Suppressor macrophage (primary cell): ENCODE data around the gene TBXA2R.
"Not testable (repeated sequence)": the region's sequence is repeated elsewhere in the genome, so short reads cannot be mapped to it uniquely, and the experiment has no call there.

Experiments
- DNase-seq, 4 experiments: peaks; one replicate each; pipeline ENCODE4 v3.0.0-alpha.2; 2020 to 2022

Gene TBXA2R

DNA sequence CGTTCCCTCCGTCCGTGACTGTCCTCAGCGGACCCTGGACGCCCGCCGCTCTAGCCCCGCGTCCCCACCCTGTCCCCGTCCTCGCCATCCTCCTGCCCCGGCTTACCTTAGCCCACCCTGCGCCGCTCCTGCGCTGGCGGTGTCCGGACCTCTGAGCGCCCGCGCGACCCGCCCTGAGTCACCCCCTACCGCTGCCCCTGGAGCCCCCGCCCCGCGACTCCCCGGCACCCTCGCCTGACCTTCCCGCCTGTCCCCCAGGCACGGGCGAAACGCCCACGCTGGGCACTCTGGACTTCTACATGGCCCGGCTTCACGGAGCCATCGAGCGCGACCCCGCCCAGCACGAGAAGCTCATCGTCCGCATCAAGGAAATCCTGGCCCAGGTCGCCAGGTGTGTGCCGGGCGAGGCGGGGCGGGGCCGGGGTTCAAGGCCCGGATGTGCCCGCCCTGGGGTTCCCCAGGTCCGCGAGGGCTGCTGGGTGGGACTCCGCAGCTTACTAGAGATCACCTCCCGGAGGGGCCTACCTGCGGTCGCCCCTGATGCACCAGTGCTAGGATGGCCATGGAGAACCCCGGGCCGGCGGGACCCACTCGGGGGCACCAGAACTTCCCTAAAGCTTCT, 28.8 kb downstream of the TBXA2R start:
- DNase-seq: no peak

DNA sequence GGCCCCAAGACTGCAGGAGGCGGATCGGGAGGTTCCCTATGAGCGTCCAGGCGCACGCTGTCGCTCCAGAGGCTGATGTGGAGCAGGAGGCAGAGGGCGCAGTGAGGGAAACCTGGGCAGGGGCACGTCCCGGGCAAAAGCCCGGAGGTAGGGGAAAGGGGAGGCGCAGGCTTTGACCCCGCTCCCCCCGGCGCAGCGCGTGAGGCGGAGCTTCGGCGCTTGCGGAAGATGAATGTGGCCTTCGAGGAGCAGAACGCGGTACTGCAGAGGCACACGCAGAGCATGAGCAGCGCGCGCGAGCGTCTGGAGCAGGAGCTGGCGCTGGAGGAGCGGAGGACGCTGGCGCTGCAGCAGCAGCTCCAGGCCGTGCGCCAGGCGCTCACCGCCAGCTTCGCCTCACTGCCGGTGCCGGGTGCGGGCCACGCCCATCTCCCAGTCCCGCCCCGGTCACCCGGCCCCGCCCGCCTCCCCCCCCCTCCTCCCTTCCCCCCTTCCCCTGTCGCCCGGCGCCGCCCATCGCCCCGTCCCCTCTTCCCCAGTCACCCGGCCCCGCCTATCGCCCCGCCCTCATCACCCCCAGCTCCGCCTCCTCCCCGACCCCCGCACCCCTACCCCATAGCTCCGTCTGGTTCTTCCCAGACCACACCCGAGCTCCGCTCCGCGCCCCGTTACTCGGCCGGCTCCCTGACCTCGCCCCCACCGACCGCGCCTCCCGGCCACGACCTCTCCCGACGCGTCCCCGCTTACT, 29.8 kb downstream of the TBXA2R start:
- peak; percentile 42 to 69 (median 60) for DNase-seq

DNA sequence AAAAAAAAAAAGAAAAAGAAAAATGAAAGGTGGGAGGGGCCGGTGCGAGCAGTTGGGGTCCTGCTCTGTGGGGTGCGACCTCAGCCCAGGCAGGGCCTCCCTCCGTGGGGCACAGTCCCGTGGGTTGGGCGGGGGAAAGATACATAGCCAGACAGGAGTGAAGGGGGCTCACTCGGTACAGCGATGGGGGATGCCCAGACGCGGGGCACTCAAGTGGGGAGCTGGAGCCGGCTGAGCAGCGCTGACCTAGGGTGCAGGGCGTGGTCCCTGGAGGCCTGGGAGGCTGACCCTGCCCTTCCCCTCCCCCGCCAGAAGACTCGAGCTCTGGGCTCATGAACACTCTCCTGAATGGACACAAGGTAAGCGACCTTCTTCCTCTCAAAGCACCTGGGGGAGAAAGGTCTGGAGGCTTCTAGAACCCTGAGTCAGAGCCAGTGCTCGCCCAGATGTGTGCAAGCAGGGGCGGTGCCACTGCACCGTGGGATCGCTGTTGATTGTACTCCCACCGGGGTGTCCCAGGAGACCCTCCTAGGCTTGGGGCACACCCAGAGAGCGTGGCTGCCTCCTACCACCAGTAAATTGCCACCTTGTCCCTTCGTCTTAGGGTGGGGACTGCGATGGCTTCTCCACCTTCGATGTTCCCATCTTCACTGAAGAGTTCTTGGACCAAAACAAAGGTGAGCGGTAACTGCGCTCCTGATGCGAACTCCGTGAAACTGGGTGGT, 30.6 kb downstream of the TBXA2R start:
- DNase-seq: peak in 1 of 4 experiments; percentile 8

DNA sequence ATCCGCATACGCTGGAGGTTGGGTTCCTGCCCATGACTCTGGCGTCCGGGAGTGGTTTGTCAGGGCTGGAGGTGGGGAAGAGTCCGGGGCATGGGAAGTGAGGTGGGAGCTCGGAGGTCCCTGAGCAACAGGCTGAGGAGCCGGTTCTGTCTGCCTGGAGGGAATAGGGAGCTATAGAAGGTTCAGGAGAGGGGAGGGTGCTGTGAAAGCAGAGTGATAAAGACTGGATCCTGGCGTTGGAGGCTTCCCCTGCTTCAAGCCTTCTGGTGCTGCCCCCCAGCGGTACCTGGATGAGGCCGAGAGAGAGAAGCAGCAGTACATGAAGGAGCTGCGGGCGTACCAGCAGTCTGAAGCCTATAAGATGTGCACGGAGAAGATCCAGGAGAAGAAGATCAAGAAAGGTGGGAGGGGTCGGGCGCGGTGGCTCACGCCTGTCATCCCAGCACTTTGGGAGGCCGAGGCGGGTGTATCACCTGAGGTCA, 31.4 kb downstream of the TBXA2R start:
- DNase-seq: peak in 2 of 4 experiments; percentile 34 to 41

DNA sequence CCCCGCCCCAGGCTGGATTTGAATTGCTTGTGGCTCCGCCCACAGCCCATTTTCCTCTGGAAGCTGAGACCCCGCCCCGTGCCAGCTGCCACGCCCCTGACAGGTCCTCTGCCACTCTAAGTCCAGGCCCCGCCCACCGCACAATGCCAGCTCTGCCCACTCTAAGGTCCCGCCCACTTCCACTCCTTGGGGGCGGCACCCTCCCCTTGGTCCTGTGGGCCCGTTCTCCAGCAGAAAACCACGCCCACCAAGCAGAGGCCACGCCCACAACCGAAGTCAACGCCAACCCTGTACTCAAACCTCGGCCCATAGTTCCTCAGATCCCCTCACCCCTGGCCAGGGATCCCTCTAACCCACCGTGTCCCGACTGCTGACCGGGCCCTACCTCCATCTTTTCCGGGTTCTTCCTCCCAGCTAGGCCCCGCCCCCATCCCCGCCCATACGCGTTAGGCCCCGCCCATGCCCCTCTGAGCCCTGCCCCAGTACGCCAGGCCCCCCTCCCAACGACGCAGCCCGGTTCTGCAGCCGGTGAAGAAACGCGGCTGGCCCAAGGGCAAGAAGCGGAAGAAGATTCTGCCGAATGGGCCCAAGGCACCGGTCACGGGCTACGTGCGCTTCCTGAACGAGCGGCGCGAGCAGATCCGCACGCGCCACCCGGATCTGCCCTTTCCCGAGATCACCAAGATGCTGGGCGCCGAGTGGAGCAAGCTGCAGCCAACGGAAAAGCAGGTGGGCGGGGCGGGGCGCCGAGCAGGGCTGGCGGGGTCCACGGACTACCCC, 32.6 kb downstream of the TBXA2R start:
- DNase-seq: peak; percentile 99 to 100 (median 100)

DNA sequence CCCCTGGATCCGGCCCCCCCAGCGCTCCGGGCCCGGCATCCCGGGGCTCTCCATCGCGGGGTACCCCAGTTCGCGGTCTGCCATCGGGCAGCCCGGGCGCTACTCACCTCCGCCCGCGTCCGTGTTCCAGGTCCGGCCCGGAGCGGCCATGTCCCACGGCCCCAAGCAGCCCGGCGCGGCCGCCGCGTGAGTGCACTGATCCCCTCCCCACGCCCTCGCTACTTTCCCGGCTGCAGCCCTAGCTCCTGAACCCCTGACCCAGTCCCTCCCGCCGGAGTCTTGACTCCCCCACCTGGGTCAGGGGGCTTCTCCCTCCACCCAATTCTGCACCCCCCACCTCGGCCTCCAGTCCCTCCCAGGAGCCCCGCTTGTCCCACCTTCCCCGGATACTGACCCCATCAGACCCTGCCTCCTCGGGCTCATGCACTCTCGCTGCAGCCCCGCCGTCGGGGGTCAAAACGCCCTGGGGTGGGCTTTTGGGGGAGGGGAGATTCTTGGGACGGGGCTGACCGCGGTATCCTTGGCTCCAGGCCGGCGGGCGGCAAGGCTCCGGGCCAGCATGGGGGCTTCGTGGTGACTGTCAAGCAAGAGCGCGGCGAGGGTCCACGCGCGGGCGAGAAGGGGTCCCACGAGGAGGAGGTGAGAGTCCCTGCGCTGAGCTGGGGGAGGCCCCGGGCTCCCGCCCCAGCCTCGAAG, 33.4 kb downstream of the TBXA2R start:
- DNase-seq: peak; percentile 40 to 70 (median 46)

DNA sequence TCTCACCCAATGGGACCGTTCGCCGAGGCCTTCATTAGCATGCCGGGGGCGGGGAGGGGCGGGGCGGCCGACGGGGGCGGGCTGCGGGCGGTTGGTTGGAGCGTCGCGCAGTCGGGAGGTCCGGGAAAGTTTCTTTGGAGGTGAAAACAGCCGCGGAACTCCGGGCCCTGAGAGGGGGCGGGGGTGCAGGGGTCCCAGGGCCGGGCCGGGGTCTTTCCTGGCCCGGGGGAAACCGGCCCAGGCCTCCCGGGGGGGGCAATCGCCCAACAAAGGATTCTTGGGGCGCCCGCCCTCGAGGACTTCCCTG, 33.9 kb downstream of the TBXA2R start, which contains the start of gene HMG20B:
HMG20B (plus strand) TSS at position 90 of the 307 bp plus-strand sequence. CDS start 366 bp downstream, outside the sequence.
- DNase-seq: no peak

DNA sequence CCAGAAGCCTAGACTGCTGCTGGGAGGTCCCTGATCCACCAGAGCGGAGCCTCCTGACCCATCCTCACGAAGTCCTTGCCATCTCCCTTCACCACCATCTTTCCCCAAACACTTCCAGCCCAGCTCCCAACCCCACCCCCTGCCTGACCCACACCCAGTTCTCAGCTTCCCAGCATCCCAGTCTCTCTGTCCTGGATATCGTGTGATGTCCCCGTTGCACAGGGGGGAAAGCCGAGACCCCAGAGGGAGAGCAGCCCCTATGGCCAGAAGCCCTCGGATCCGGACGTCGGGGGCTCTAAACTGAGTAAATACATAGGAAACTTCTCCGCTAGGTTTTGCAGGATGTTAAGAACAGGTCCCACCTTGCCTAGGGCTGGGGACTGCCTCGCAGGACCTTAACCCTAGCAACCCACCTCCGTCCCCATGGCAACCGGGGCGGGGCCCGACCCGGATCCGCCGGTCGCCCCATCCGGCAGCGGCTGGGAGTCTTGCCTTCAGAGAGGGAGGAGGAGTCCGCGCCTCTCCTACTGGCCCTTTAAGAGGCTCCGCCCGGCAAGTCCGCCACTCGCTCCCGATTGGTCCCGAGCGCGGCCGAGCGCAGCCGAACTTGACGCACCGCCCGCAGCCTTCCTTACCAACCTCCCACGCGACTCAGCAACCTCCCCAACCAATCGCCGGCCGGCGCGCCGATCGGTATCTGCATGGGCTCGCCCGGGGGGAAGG, 34.4 kb downstream of the TBXA2R start:
- DNase-seq: peak; percentile 100

DNA sequence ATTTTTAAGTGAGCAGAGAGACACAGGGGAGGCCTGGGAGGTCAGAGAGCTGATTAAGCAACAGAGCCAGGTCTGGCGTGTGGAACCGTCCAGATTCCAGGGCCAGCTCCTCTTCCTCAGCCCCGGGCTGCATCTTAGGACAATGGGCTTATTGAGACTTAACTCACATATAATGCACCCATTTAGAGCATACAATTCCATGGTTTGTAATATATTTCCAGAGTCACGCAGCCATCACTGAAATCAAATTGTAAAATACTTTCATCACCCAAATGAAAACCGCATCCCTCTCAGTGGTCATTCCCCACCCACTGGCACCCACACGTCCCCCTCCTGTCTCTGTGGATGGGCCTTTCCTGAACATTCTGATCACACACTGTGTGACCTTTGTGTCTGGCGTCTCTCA, 36.1 kb downstream of the TBXA2R start:
- DNase-seq: peak; percentile 47 to 70 (median 57)

DNA sequence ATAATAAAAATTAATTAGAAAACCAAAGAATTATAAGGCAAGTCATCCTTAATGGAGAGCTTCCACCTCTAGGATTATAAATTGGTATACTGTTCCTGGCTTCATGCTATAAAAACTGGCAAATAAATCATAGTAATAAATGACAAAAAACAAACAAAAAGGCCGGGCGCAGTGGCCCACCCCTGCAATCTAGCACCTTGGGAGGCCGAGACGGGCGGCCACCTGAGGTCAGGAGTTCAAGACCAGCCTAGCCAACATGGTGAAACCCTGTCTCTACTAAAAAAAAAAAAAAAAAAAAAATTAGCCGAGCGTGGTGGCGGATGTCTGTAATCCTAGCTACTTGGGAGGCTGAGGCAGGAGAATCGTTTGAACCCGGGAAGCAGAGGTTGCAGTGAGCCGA, 36.6 kb downstream of the TBXA2R start:
- DNase-seq: not testable (repeated sequence)

DNA sequence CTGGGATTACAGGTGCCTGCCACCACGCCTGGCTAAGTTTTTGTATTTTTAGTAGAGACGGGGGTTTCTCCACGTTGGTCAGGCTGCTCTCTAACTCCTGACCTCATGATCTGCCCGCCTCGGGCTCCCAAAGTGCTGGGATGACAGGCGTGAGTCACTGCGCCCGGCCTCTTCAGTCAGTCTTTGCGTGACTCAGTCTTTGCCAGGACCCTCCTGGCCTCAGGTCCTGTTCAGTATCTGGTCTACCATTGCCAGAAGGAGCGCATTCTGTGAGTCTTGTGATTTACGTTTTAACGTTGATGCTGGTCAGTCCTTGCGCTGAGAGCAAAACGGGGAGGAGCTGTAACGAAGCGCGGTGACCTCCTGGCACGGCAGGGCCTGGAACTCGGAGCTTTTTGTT, 41.5 kb downstream of the TBXA2R start:
- no peak for DNase-seq

DNA sequence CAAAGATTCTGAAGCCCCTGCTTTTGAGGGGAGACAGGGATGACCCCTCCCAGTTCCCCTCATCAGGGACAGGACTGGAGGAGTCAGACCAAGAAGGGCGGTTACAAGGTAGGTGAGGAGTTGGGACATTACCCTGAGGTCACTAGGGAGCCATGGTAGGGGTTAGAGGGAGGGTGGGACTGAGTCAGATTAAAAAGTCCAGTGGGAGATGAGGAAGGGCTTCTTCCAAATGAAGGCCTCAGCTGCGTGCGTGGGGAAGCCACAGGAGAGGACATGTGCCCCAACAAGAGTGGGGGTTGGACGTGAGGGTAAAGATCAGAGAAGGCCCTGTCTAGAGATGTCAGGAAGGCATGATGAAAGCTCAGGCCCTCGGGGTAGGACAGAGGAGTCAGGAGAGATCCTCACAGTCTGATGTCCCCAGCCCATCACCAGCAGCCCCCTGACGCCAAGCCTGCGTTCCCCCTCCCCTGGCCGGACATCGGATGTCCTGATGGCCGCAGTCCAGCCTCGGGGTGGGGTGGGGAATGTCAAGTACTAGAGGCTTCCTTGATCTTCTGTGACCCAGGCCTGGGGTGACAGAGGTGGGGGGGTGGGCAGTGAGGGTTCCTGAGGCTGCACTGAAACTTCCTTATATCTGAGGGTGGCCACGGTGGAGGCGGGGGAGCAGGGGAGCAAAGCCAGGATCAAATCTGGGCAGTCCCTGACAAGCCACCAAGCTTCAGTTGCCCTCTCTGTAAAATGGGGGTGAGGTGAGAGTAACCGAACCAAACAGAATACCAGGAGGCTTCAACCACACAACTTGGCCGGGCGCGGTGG, 42.8 kb downstream of the TBXA2R start:
- peak in 3 of 4 experiments; percentile 73 to 74 (median 74) for DNase-seq

DNA sequence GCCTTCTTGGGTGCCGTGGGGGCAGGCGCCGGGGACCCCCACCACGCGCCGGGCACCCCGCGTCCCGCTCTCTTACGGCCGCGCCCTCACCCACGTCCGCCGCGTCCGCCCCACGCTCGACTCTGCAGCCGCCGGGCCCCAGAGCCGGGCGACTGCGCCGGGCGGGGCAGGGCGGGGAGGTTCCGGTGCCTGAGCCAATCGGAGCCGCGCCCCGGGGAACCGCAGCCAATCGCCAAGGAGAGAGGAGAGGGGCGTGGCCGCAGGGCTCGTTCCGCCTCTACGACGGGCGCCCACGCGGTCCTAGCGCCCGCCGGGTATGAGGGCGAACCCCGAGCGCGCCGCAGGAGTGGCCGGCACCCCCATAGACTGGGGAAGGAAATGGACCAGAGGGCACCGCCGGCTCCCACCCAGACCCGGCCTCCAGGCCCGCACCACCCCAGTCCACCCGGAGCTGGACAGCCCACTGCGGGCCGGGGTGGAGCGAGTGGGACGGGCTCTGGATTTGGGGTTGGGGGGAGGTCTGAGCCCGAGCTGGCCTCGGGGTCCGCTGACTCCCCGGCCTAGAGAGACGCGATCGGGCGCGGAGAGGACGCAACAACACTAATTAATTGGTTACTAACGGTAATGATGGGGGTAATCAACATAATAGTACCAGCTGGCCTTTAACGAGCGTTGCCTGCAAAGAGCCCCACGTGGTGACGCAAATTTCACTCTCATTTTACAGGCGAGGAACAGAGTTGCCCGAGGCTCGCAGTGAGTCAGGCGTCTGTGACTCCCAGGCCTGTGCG, 49.0 kb downstream of the TBXA2R start, which contains the start of gene MFSD12:
MFSD12 (minus strand) TSS at position 126 of the 788 bp plus-strand sequence. CDS start 183 bp downstream, outside the sequence.
- peak; percentile 98 to 100 (median 98) for DNase-seq

DNA sequence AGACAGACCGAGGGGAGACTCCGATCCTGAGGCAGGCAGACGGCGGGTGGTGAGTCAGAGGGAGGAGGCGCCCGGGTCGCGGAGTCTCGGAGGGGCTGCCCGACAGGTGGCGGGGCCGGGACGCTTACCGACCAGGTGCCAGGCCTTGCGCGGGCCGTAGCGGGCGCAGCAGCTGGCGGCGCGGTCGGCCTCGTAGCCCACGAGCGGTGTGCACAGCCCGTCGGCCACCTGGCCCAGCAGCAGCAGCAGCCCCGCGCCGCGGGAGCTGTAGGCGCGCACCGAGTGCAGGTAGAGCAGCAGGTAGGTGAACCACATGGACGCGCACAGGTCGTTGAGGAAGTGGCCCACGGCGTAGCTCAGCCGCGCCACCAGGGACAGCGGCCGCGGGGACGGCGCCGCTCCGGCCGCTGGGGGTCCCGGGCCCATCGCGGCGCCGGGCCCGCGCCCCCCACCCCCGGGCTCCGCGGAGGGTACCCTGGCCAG, 49.7 kb downstream of the TBXA2R start:
- peak in 3 of 4 experiments; percentile 41 to 59 (median 59) for DNase-seq

DNA sequence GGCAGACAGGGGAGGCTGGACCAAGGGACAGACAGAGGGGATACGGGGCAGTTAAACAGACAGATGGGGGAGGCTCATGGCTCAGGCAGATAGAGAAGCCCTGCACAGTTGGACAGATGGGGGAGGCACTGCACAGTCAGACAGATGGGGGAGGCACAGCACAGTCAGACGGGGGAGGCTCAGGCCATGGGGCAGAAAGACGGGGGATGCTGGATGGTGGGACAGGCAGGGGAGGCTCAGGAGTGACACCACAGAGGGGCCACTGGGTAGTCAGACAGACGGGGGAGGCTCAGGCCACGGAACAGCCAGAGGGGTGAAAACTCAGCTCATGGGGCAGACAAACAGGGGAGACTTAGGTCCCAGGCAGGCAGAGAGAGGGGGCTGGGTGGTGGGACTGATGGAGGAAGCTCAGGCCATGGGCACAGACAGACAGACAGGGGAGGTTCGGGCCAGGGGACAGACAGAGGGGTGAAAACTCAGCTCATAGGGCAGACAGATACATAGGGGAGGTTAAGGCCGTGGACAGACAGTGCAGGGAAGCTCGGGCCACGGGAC, 50.2 kb downstream of the TBXA2R start:
- peak in 1 of 4 experiments; percentile 44 for DNase-seq

DNA sequence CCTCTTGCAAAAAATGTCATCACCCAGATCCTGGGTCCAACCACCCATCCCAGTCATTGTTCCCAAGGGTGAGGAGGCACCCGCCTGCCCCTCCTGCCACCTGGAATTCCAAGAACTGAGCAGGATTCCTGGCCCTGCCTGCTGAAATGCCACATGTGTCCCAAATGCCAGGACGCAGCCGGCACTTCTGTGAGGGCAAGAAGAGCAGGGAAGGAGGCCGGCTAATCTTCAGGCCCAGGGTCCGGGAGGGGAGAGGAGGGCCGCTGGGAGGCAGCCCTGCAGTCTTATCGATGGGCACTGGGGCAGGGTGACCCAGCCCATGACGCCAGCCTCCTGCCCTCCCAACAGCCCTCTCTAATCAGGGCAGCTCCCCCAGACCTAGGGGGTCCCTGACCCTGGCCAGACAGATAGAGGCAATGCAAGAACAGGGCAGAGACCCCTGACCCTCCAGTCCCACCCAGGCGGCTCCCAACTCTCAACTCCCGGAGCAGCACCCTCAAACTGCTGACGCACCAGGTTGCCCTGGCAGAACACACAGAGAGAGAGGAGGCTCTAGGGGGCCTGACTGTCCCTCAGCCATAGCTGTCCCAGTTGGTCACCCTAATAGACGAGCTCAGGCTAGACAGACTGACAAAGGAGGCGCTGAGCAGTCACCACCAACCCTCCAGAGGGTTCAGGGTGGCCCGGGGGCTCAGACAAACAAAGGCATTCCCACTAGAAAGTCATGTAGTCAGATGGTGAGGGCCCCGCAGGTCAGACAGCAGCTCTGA, 50.8 kb downstream of the TBXA2R start:
- DNase-seq: no peak

DNA sequence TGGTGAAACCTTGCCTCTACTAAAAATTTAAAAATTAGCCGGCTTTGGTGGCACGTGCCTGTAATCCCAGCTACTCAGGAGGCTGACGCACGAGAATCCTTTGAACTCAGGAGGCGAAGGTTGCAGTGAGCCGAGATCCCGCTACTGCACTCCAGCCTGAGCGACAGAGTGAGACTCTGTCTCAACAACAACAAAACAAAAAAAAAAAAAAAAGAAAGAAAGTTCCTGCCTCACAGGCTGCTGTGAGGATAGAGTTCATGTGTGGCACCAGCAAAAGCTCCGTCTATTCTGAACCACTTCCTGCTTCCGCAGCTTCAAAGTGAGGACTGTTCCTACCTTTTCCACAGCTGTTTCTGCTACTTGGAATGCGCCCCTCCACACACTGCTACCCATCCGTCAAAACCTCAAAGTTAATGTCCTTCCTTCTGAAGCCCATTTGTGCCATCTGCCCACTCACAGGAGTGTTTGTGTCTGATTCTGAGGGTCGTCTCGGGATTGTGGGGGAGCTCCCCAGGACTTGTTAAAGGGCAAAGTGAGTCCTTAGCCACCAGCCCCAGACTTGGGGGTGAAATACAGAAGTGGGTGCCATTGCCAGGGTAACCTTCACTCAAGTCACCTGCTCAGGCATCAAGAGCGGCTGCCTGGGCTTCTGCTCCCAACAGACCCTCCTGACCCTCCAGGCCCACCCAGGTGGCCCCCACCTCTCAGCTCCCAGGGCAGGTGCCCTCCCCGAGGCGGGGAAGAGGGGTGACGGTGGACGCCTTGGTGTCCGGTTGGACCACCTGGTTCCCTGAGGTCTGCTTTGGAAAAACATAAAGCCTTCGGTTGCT, 52.2 kb downstream of the TBXA2R start:
- peak in 3 of 4 experiments; percentile 61 to 71 (median 64) for DNase-seq
